ENCODE data around the gene EDAR.

EDAR gene

DNA sequence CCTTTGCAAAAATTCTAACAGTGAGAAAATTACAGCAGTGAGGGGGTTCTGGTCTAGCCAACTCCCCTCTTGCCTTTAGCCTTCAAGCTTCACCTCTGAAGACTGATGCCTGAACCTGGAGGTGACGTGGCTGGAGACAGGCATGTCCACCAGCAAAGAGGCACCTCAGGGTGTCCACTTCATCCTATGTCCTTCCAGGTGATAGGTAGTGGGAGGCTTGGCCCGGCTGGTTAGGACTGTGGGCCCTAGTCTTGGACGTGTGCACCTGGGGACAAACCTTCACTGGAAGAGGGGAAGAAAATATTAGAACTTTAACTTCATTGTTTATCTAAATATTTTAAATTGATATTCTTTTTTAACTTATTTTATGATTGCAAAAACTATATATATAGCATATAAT is 35.5 kb upstream of the EDAR start:
- TF ChIP-seq FOXP2 (optimal IDR thresholded peaks at IDR 0.05; ENCODE audit: borderline replicate concordance, extremely low read depth, extremely low read length, insufficient read depth) (no peak), TAF1 (IDR thresholded peaks at IDR 0.05; ENCODE audit: borderline replicate concordance, insufficient read depth, low read length) (no peak), POLR2AphosphoS5 (IDR thresholded peaks at IDR 0.05; ENCODE audit: low read depth, low read length) (no peak), SIN3A (IDR thresholded peaks at IDR 0.05; ENCODE audit: borderline replicate concordance, insufficient read depth, low read length) (no peak)
- TF ChIP-seq, protein P1, sequence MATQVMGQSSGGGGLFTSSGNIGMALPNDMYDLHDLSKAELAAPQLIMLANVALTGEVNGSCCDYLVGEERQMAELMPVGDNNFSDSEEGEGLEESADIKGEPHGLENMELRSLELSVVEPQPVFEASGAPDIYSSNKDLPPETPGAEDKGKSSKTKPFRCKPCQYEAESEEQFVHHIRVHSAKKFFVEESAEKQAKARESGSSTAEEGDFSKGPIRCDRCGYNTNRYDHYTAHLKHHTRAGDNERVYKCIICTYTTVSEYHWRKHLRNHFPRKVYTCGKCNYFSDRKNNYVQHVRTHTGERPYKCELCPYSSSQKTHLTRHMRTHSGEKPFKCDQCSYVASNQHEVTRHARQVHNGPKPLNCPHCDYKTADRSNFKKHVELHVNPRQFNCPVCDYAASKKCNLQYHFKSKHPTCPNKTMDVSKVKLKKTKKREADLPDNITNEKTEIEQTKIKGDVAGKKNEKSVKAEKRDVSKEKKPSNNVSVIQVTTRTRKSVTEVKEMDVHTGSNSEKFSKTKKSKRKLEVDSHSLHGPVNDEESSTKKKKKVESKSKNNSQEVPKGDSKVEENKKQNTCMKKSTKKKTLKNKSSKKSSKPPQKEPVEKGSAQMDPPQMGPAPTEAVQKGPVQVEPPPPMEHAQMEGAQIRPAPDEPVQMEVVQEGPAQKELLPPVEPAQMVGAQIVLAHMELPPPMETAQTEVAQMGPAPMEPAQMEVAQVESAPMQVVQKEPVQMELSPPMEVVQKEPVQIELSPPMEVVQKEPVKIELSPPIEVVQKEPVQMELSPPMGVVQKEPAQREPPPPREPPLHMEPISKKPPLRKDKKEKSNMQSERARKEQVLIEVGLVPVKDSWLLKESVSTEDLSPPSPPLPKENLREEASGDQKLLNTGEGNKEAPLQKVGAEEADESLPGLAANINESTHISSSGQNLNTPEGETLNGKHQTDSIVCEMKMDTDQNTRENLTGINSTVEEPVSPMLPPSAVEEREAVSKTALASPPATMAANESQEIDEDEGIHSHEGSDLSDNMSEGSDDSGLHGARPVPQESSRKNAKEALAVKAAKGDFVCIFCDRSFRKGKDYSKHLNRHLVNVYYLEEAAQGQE (IDR thresholded peaks at IDR 0.05; ENCODE audit: insufficient read depth in 1 of 2, low read depth in 2 of 2, low read length in 2 of 2): no peak

DNA sequence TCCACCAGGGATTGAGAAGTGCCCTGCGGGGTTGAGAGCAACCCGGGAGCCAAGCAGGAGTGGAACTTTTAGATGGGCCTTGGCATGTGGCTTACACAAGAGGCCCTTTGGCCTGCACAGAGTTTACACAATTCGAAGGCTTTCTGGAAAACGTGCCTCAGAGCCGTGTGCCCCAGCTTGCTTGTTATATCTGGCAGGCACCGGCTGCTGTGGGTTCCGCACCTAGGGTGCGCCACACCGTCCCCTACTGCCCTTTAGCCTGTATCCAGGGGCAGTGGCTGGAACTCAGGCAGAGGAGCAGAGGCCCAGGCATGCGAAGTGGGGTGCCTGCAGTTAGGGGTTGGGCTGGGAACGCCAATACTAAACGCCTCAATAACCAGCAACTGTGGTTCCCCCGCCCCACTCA is 32.9 kb upstream of the EDAR start:
- TF ChIP-seq, protein P1 (IDR thresholded peaks at IDR 0.05; ENCODE audit: insufficient read depth in 1 of 2, low read depth in 2 of 2, low read length in 2 of 2): no peak
- no peak for TF ChIP-seq POLR2AphosphoS5 (IDR thresholded peaks at IDR 0.05; ENCODE audit: low read depth, low read length)
- TF ChIP-seq TAF1 (IDR thresholded peaks at IDR 0.05; ENCODE audit: borderline replicate concordance, insufficient read depth, low read length): no peak
- TF ChIP-seq SIN3A (IDR thresholded peaks at IDR 0.05; ENCODE audit: borderline replicate concordance, insufficient read depth, low read length): no peak

DNA sequence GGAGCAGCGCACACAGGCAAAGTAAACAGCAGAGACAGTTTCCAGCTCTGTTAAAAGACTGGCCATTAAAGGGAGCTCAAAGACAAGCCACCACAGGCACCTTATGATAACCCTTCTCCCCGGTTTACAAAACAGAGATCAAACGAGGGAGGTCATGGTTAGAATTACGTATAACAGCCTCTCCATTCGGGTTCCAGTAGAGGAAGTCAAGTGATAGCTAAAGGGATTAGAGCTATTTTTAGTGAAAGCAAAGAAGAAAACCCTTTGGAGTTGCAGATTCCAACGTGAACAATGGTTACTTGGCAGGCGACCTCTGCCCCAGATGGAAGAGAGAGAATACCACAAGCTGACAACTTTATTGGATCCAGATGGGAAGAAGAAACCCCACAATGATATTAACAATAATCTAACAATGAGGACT is 31.2 kb upstream of the EDAR start:
- TF ChIP-seq FOXP2 (optimal IDR thresholded peaks at IDR 0.05; ENCODE audit: borderline replicate concordance, extremely low read depth, extremely low read length, insufficient read depth) (no peak), POLR2AphosphoS5 (IDR thresholded peaks at IDR 0.05; ENCODE audit: low read depth, low read length) (no peak), TAF1 (IDR thresholded peaks at IDR 0.05; ENCODE audit: borderline replicate concordance, insufficient read depth, low read length) (no peak), SIN3A (IDR thresholded peaks at IDR 0.05; ENCODE audit: borderline replicate concordance, insufficient read depth, low read length) (no peak)
- TF ChIP-seq, protein P1 (IDR thresholded peaks at IDR 0.05; ENCODE audit: insufficient read depth in 1 of 2, low read depth in 2 of 2, low read length in 2 of 2): no peak

DNA sequence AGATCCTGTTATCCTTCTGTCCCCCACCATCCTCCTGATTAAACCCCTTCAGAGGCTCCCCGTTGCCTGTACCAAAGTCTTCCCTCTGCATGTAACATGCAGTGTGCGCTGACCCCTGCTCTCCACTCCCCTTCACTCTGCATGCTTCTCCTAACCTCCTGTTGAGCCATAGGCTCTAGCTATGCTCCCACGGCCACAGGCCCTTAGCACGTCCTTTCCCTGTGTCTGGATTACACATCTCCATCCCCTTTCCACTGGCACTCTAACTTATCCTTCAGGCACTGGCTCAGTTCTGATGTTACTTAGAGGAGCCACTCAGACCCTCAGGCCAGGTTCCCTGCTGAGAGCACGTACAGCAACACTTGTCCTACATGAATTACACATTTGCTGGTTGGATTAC is 29.4 kb upstream of the EDAR start:
- TF ChIP-seq TAF1 (IDR thresholded peaks at IDR 0.05; ENCODE audit: borderline replicate concordance, insufficient read depth, low read length): no peak
- TF ChIP-seq, protein P1 (IDR thresholded peaks at IDR 0.05; ENCODE audit: insufficient read depth in 1 of 2, low read depth in 2 of 2, low read length in 2 of 2): no peak
- TF ChIP-seq SIN3A (IDR thresholded peaks at IDR 0.05; ENCODE audit: borderline replicate concordance, insufficient read depth, low read length): no peak
- TF ChIP-seq FOXP2 (optimal IDR thresholded peaks at IDR 0.05; ENCODE audit: borderline replicate concordance, extremely low read depth, extremely low read length, insufficient read depth): no peak
- TF ChIP-seq POLR2AphosphoS5 (IDR thresholded peaks at IDR 0.05; ENCODE audit: low read depth, low read length): no peak

DNA sequence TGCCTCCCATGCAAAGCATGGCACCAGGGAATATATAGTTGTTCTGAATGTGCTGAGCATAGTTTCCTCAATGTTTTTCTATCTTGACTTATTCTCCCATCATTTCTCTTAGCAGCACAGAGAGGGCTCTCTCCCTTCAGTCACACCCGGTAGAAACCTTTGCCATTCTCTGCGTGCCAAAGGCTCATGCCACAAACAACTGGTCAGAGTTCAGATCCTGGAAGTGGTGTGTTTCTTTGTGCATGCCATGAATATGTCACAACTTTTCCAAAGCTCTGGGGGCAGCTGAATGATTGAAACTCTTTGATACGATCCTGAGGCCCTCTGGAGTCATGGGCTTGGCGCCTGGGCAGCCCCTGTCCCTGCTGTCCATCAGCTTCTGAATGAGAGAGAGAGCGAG is 28.0 kb upstream of the EDAR start:
- TF ChIP-seq TAF1 (IDR thresholded peaks at IDR 0.05; ENCODE audit: borderline replicate concordance, insufficient read depth, low read length) (no peak), POLR2AphosphoS5 (IDR thresholded peaks at IDR 0.05; ENCODE audit: low read depth, low read length) (no peak), FOXP2 (optimal IDR thresholded peaks at IDR 0.05; ENCODE audit: borderline replicate concordance, extremely low read depth, extremely low read length, insufficient read depth) (no peak), SIN3A (IDR thresholded peaks at IDR 0.05; ENCODE audit: borderline replicate concordance, insufficient read depth, low read length) (no peak)
- TF ChIP-seq, protein P1 (IDR thresholded peaks at IDR 0.05; ENCODE audit: insufficient read depth in 1 of 2, low read depth in 2 of 2, low read length in 2 of 2): no peak
